Measurements from ENCODE around the gene SLAMF6. TPM values are rescaled to one million over a fixed set of nuclear protein-coding genes. Genes with fewer than 3 reads are reported as not detected.
"Not testable (repeated sequence)": the region's sequence is repeated elsewhere in the genome, so short reads cannot be mapped to it uniquely, and the experiment has no call there.

SLAMF6 gene
- total RNA-seq, 1 donor from 2014 or later: 11.8 TPM

GRCh38 chr1:160494620-160495019, 28.4 kb downstream of the SLAMF6 start:
- Mint-ChIP-seq H3K4me1 (ENCODE audit: low read depth) (peaks cover 18% of the 10 kb centered on the region), H3K27me3 (ENCODE audit: low read depth) (no peaks in the 10 kb centered on the region), H3K9me3 (peaks cover 16% of the 10 kb centered on the region), H3K4me3 (ENCODE audit: low read depth) (no peak overlapping the region), H3K36me3 (ENCODE audit: low read depth) (peaks cover 35% of the 10 kb centered on the region), H3K27ac (no peak overlapping the region)
- intact Hi-C loops (cut with micrococcal nuclease): no loop called here
- DNase-seq (ENCODE audit: low spot score): no peak

GRCh38 chr1:160492617-160493016, 30.4 kb downstream of the SLAMF6 start:
- Mint-ChIP-seq H3K4me1 (ENCODE audit: low read depth) (peaks cover 17% of the 10 kb centered on the region), H3K4me3 (ENCODE audit: low read depth) (no peak overlapping the region), H3K9me3 (no peaks in the 10 kb centered on the region), H3K27ac (no peak overlapping the region), H3K27me3 (ENCODE audit: low read depth) (no peaks in the 10 kb centered on the region), H3K36me3 (ENCODE audit: low read depth) (peaks cover 32% of the 10 kb centered on the region)
- DNase-seq (ENCODE audit: low spot score): no peak
- intact Hi-C loops (cut with micrococcal nuclease): loop anchor here (1.0 kb wide), 1 partner anchor 18 kb away; no protein-coding TSS in a partner anchor

GRCh38 chr1:160491981-160492380, 31.1 kb downstream of the SLAMF6 start:
- H3K4me3 Mint-ChIP-seq (ENCODE audit: low read depth): no peak overlapping the region
- no peak for DNase-seq (ENCODE audit: low spot score)
- no peak overlapping the region for H3K27ac Mint-ChIP-seq
- no peaks in the 10 kb centered on the region for H3K27me3 Mint-ChIP-seq (ENCODE audit: low read depth)
- H3K9me3 Mint-ChIP-seq: no peaks in the 10 kb centered on the region
- H3K4me1 Mint-ChIP-seq (ENCODE audit: low read depth): peaks cover 14% of the 10 kb centered on the region
- H3K36me3 Mint-ChIP-seq (ENCODE audit: low read depth): peaks cover 32% of the 10 kb centered on the region
- intact Hi-C loops (cut with micrococcal nuclease): loop anchor here (1.0 kb wide), 1 partner anchor 18 kb away; no protein-coding TSS in a partner anchor

GRCh38 chr1:160491017-160491416, 32.0 kb downstream of the SLAMF6 start:
- peaks cover 41% of the 10 kb centered on the region for H3K36me3 Mint-ChIP-seq (ENCODE audit: low read depth)
- intact Hi-C loops (cut with micrococcal nuclease): no loop called here
- H3K9me3 Mint-ChIP-seq: no peaks in the 10 kb centered on the region
- H3K27ac Mint-ChIP-seq: no peak overlapping the region
- DNase-seq (ENCODE audit: low spot score): no peak
- peaks cover 4% of the 10 kb centered on the region for H3K4me1 Mint-ChIP-seq (ENCODE audit: low read depth)
- H3K4me3 Mint-ChIP-seq (ENCODE audit: low read depth): no peak overlapping the region
- H3K27me3 Mint-ChIP-seq (ENCODE audit: low read depth): no peaks in the 10 kb centered on the region

- intact Hi-C loops (cut with micrococcal nuclease): no loop called here
- Mint-ChIP-seq H3K9me3 (no peaks in the 10 kb centered on the region), H3K27ac (no peak overlapping the region), H3K4me3 (ENCODE audit: low read depth) (no peak overlapping the region), H3K27me3 (ENCODE audit: low read depth) (no peaks in the 10 kb centered on the region), H3K4me1 (ENCODE audit: low read depth) (peaks cover 2% of the 10 kb centered on the region), H3K36me3 (ENCODE audit: low read depth) (peaks cover 51% of the 10 kb centered on the region)
- DNase-seq (ENCODE audit: low spot score): no peak
Observed at GRCh38 chr1:160489513-160490261, 33.4 kb downstream of the SLAMF6 start.

GRCh38 chr1:160488347-160489058, 34.6 kb downstream of the SLAMF6 start:
- H3K9me3 Mint-ChIP-seq: no peaks in the 10 kb centered on the region
- H3K4me1 Mint-ChIP-seq (ENCODE audit: low read depth): peaks cover 8% of the 10 kb centered on the region
- no peak for DNase-seq (ENCODE audit: low spot score)
- intact Hi-C loops (cut with micrococcal nuclease): no loop called here
- H3K27ac Mint-ChIP-seq: no peak overlapping the region
- no peaks in the 10 kb centered on the region for H3K27me3 Mint-ChIP-seq (ENCODE audit: low read depth)
- peaks cover 56% of the 10 kb centered on the region for H3K36me3 Mint-ChIP-seq (ENCODE audit: low read depth)
- H3K4me3 Mint-ChIP-seq (ENCODE audit: low read depth): no peak overlapping the region

- peaks cover 2% of the 10 kb centered on the region for H3K9me3 Mint-ChIP-seq
- no peak for DNase-seq (ENCODE audit: low spot score)
- H3K36me3 Mint-ChIP-seq (ENCODE audit: low read depth): peaks cover 58% of the 10 kb centered on the region
- intact Hi-C loops (cut with micrococcal nuclease): no loop called here
- H3K27me3 Mint-ChIP-seq (ENCODE audit: low read depth): no peaks in the 10 kb centered on the region
- H3K27ac Mint-ChIP-seq: no peak overlapping the region
- no peak overlapping the region for H3K4me3 Mint-ChIP-seq (ENCODE audit: low read depth)
- peaks cover 12% of the 10 kb centered on the region for H3K4me1 Mint-ChIP-seq (ENCODE audit: low read depth)
Observed at GRCh38 chr1:160486453-160486852, 36.6 kb downstream of the SLAMF6 start.

GRCh38 chr1:160483505-160484185, 39.4 kb downstream of the SLAMF6 start:
- H3K4me3 Mint-ChIP-seq (ENCODE audit: low read depth): no peak overlapping the region
- no peaks in the 10 kb centered on the region for H3K27me3 Mint-ChIP-seq (ENCODE audit: low read depth)
- H3K36me3 Mint-ChIP-seq (ENCODE audit: low read depth): peaks cover 41% of the 10 kb centered on the region
- peaks cover 12% of the 10 kb centered on the region for H3K4me1 Mint-ChIP-seq (ENCODE audit: low read depth)
- H3K27ac Mint-ChIP-seq: no peak overlapping the region
- intact Hi-C loops (cut with micrococcal nuclease): no loop called here
- DNase-seq (ENCODE audit: low spot score): no peak
- H3K9me3 Mint-ChIP-seq: peaks cover 15% of the 10 kb centered on the region

- intact Hi-C loops (cut with micrococcal nuclease): no loop called here
- H3K9me3 Mint-ChIP-seq: peaks cover 15% of the 10 kb centered on the region
- no peak for DNase-seq (ENCODE audit: low spot score)
- no peak overlapping the region for H3K4me3 Mint-ChIP-seq (ENCODE audit: low read depth)
- H3K27me3 Mint-ChIP-seq (ENCODE audit: low read depth): no peaks in the 10 kb centered on the region
- no peak overlapping the region for H3K27ac Mint-ChIP-seq
- peaks cover 32% of the 10 kb centered on the region for H3K36me3 Mint-ChIP-seq (ENCODE audit: low read depth)
- peaks cover 12% of the 10 kb centered on the region for H3K4me1 Mint-ChIP-seq (ENCODE audit: low read depth)
Observed at GRCh38 chr1:160481979-160482596, 41.0 kb downstream of the SLAMF6 start.

- DNase-seq (ENCODE audit: low spot score): not testable (repeated sequence)
- H3K9me3 Mint-ChIP-seq: peaks cover 15% of the 10 kb centered on the region
- peaks cover 12% of the 10 kb centered on the region for H3K4me1 Mint-ChIP-seq (ENCODE audit: low read depth)
Observed at GRCh38 chr1:160480781-160481180, 42.3 kb downstream of the SLAMF6 start.

GRCh38 chr1:160479091-160479490, 44.0 kb downstream of the SLAMF6 start:
- Mint-ChIP-seq H3K36me3 (ENCODE audit: low read depth) (peaks cover 11% of the 10 kb centered on the region), H3K9me3 (peaks cover 15% of the 10 kb centered on the region)
- H3K27me3 Mint-ChIP-seq (ENCODE audit: low read depth); H3K4me1 Mint-ChIP-seq (ENCODE audit: low read depth); intact Hi-C loops (cut with micrococcal nuclease); DNase-seq (ENCODE audit: low spot score); H3K4me3 Mint-ChIP-seq (ENCODE audit: low read depth); H3K27ac Mint-ChIP-seq: not testable (repeated sequence)

More at GRCh38 chr1:160480781-160481180, 42.3 kb downstream of the SLAMF6 start:
- H3K4me3 Mint-ChIP-seq (ENCODE audit: low read depth); intact Hi-C loops (cut with micrococcal nuclease); H3K27ac Mint-ChIP-seq; H3K27me3 Mint-ChIP-seq (ENCODE audit: low read depth): not testable (repeated sequence)
- peaks cover 19% of the 10 kb centered on the region for H3K36me3 Mint-ChIP-seq (ENCODE audit: low read depth)

GRCh38 chr1:160474392-160475242, 48.4 kb downstream of the SLAMF6 start:
- Mint-ChIP-seq H3K27ac (no peak overlapping the region), H3K4me1 (ENCODE audit: low read depth) (peaks cover 6% of the 10 kb centered on the region)
- no peak for DNase-seq (ENCODE audit: low spot score)

More at GRCh38 chr1:160474392-160475242, 48.4 kb downstream of the SLAMF6 start:
- Mint-ChIP-seq H3K9me3 (peaks cover 10% of the 10 kb centered on the region), H3K27me3 (ENCODE audit: low read depth) (no peaks in the 10 kb centered on the region), H3K4me3 (ENCODE audit: low read depth) (no peak overlapping the region), H3K36me3 (ENCODE audit: low read depth) (no peaks in the 10 kb centered on the region)
- intact Hi-C loops (cut with micrococcal nuclease): loop anchor here (1.0 to 5.0 kb wide), 6 partner anchors 18 to 323 kb away; partner anchors contain the start of gene LY9
